HFF-Myc (cell line): ENCODE data around the gene ZKSCAN5.
A peak's percentile ranks its signal among the peaks of the same experiment; 100 is the strongest.

Experiments used
- DNase-seq: peaks from one replicate; pipeline ENCODE4 v3.0.0-alpha.2; 2011; ENCODE audit warnings: low read depth; ENCODE audit errors: extremely low read depth
- H3K4me3 ChIP-seq: replicated peaks from 2 replicates; pipeline ENCODE4 v1.5.1; 2011; ENCODE audit warnings: low read depth, mild to moderate bottlenecking, control low read depth, low read length
- TF ChIP-seq, protein P1 (sequence below): IDR thresholded peaks from 2 replicates; pipeline ENCODE4 v1.5.1; 2012; ENCODE audit warnings: mild to moderate bottlenecking, low read depth, low read length, control low read depth; ENCODE audit errors: missing control alignments

The ZKSCAN5 gene

GRCh38 chr7:99460651-99461050 lies 43.8 kb upstream of the ZKSCAN5 start:
- H3K4me3 ChIP-seq: no peak overlapping the region
- TF ChIP-seq, protein P1, sequence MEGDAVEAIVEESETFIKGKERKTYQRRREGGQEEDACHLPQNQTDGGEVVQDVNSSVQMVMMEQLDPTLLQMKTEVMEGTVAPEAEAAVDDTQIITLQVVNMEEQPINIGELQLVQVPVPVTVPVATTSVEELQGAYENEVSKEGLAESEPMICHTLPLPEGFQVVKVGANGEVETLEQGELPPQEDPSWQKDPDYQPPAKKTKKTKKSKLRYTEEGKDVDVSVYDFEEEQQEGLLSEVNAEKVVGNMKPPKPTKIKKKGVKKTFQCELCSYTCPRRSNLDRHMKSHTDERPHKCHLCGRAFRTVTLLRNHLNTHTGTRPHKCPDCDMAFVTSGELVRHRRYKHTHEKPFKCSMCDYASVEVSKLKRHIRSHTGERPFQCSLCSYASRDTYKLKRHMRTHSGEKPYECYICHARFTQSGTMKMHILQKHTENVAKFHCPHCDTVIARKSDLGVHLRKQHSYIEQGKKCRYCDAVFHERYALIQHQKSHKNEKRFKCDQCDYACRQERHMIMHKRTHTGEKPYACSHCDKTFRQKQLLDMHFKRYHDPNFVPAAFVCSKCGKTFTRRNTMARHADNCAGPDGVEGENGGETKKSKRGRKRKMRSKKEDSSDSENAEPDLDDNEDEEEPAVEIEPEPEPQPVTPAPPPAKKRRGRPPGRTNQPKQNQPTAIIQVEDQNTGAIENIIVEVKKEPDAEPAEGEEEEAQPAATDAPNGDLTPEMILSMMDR: no peak
- no peak for DNase-seq

DNA sequence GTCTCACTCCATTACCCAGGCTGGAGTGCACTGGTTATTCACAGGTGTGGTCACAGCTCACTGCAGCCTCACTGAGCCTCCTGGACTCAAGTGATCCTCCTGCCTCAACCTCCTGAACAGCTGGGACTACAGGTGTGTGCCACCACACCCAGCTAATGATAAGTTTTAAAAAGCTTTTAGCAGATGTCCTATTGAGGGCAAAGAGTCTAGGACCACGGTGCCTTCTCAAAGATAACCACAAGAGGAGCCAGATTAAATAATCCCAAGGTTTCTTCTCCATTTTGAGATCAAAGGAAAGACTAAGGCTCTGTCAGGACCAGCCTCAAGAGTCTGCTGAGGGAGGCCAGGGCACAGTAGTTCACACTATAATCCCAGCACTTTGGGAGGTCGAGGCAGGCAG lies 43.2 kb upstream of the ZKSCAN5 start:
- TF ChIP-seq, protein P1: no peak
- H3K4me3 ChIP-seq: no peak overlapping the region
- DNase-seq: no peak

GRCh38 chr7:99465421-99465768 lies 39.1 kb upstream of the ZKSCAN5 start:
- no peak for DNase-seq
- TF ChIP-seq, protein P1: no peak
- H3K4me3 ChIP-seq: peak overlapping the region; percentile 97

DNA sequence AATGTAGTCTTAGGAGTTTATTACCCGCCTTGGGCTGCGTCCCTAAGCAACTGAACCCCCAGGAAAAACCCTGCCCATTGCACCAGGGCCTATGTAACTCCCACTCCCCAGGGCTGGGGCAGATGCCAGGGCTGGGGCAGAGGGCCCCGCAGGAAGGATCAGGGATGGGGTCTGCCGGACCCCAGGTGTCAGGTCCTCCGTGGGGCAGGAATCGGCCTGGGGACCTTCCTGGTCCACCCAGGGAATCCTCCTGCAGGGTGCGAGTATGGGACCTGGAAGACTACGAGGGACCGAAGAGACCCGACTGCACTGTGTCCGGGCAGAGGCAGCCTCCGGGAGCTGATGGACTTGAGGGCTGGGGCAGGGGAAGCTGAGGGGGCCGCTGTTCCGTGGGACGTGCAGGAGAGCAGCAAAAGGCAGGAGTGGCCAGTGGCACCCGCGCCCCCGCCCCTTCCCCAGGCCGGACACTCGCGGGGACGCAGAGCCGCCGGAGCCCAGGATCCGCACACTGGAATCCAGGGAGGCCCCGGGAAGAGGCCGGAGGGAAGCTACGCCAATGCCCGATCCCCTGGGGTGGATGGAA lies 36.0 kb upstream of the ZKSCAN5 start:
- TF ChIP-seq, protein P1: no peak
- no peak for DNase-seq
- no peak overlapping the region for H3K4me3 ChIP-seq

DNA sequence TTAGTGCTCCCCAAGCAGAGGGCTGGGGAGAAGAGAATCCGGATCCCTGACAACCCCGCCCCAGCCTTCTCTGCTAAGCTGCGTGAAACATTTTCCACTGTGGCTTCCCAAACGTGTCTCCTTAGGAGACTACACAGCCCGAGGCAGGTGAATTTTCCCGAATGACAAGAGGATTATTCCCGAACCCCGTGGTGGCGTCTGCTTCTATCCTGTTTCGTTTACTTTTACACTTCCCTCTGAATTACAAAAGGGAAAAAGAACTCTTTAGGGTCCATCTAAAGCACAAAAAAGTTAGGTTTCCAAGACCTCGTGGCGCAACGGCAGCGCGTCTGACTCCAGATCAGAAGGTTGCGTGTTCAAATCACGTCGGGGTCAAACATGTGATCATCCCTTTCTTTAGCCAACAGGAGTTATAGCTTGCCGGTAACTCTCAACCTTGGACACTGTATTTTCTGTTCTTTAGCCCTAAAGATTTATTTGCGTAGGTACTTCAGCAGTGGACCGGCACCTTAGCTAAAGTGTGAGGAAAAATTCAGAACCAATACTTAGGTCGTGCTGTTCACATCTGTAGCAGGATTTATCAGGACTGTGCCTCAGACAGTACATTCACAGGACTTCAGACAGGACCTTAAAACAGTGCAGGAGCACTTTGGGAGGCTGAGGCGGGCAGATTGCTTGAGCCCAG lies 34.9 kb upstream of the ZKSCAN5 start:
- TF ChIP-seq, protein P1: no peak
- no peak for DNase-seq
- H3K4me3 ChIP-seq: no peak overlapping the region

DNA sequence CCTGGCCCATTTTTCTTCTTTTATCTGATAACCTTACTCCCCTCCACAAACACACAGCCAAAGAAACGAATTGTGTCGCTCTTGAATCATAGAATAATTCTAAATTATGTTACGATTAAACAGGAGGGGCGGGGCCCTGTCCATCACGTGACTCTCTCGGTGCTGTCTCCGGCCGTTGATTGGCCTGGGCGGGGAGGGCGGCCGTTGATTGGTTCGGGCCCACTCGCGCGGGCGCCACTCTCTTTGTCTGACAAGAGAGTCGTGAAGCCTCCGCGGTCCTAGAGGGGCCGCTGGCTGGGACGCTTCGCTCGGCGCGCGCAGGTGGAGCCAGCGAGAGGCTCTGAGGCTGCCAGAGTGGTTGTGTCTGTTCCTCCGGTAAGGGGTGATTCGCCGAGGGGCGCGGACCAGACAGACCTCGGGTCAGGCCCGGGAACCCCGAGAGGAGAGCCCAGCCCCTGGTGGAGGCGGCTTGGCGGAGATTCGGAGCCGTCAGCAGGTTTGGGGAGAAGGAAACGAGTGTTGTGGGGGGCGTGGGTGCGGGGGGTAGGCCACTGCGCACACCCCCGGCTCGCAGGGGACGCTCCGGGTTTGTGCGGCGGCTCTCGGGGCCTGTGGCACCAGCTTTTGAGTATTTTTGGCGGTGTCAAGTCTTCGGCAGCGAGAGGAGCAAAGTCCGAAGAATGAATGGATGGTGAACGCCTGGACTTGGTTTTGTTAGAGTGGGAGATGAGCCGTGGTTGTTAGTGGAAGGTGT lies 31.7 kb upstream of the ZKSCAN5 start, which contains the start of gene ZNF789:
ZNF789 (plus strand) TSS at position 330 of the 754 bp plus-strand sequence. CDS start 3,567 bp downstream, outside the sequence.
- H3K4me3 ChIP-seq: peak within 1 kb of the TSS; percentile 89
- peak; percentile 66 for DNase-seq
- TF ChIP-seq, protein P1: no peak
